PC-9 (cell line): Measurements from ENCODE around the gene ADAMTSL3.

Experiments
- EZH2 ChIP-seq: fragments of 200-600 bp; sonication (generic); IDR thresholded peaks from 2 replicates; pipeline ENCODE4 v1.8.0; 2017; ENCODE audit warnings: antibody characterized with exemption, low read depth
- TF ChIP-seq, protein P1 (sequence below): fragments of 200-600 bp; sonication (generic); conservative IDR thresholded peaks from 2 replicates; pipeline ENCODE4 v1.6.1; 2017; ENCODE audit warnings: mixed run types, antibody characterized with exemption, mild to moderate bottlenecking, moderate library complexity

DNA sequence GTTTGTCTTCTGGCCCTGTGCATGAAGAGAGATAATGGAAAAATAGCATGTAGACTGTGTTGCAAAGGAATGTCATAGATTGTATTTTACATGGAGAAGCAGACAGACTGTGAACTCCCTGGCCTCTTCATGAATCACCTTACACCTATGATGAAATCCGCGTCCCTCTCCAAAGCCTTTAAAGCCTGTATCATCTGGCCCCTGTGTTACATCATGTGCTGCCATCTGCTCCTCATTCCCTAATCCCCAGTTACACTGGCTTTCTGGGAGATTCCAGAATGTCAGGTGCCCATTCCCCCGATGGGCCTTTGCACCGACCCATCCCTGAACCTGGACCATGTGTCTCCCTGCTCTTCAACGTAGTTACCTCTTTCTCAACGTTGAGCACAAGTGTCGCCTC is 190.8 kb downstream of the ADAMTSL3 start:
- TF ChIP-seq, protein P1, sequence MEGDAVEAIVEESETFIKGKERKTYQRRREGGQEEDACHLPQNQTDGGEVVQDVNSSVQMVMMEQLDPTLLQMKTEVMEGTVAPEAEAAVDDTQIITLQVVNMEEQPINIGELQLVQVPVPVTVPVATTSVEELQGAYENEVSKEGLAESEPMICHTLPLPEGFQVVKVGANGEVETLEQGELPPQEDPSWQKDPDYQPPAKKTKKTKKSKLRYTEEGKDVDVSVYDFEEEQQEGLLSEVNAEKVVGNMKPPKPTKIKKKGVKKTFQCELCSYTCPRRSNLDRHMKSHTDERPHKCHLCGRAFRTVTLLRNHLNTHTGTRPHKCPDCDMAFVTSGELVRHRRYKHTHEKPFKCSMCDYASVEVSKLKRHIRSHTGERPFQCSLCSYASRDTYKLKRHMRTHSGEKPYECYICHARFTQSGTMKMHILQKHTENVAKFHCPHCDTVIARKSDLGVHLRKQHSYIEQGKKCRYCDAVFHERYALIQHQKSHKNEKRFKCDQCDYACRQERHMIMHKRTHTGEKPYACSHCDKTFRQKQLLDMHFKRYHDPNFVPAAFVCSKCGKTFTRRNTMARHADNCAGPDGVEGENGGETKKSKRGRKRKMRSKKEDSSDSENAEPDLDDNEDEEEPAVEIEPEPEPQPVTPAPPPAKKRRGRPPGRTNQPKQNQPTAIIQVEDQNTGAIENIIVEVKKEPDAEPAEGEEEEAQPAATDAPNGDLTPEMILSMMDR, result no peak
- no peak for TF ChIP-seq EZH2
